Left renal pelvis (tissue), 4 donors: ENCODE measurements around the gene CCL25. TPM values are rescaled to one million over a fixed set of nuclear protein-coding genes. Genes with fewer than 3 reads are reported as not detected.

Source experiments
- DNase-seq, 4 donors: peaks; one replicate each; pipeline ENCODE4 v3.0.0-alpha.2; 2013; ENCODE audit warnings: low read depth in 4 of 4, low spot score in 3 of 4
- polyA plus RNA-seq, 4 donors: library from polyadenylated mRNA; unstranded; fragments of 120-200 nt; gene quantifications; one replicate each; pipeline ENCODE4 v1.2.1, GENCODE V29; 2013; ENCODE audit not compliant: insufficient read length in 4 of 4

Gene CCL25
- polyA plus RNA-seq, 4 donors = 0.29 to 0.47 (median 0.39) TPM

DNA sequence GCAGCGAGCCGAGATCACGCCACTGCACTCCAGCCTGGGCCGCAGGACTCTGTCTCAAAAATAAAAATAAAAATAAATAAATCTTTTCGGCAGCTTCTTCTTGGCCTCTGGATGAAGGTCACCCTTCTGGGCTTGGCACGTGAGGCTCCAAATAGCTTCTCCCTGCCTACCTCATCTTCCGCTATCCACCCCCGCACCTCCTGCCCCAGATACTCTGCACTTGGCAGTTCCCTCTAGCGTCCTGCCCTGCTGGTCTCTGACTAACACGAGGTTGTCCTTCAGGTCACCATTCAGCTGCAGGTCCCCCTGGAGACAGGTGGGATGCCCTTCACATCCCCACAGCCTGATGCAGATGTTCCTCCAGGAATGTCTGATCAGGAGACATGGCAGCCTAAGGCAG lies 8.5 kb upstream of the CCL25 start:
- DNase-seq = no peak

DNA sequence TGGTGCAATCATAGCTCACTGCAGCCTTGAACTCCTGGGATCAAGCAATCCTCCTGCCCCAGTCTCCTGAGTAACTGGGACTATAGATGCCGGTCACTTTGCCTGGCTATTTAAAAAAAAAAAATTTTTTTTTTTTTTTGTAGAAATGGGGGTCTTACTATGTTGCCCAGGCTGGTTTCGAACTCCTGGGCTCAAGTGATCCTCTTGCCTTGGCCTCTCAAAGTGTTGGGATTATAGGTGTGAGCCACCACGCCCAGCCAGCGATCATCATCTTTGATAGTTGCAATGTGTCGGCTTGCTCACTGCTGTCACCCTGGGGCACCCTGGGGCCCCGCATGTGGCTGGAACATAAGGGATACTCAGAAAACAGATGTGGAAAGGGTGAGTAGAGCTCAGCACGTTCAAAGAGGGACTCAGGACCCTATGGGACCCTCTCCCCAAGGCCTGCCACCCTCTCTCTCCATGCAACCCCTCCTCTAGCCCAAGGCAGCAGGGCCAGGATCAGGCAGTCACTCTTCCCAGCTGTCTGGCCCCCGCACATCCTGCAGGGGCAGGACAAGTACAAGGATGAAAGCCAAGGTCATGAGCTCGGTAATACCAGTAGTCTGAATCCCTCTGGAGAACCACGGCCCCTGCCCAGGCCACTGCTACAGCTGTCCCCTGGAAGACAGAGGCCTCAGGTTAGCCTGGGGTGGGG lies 6.5 kb upstream of the CCL25 start:
- no peak for DNase-seq

DNA sequence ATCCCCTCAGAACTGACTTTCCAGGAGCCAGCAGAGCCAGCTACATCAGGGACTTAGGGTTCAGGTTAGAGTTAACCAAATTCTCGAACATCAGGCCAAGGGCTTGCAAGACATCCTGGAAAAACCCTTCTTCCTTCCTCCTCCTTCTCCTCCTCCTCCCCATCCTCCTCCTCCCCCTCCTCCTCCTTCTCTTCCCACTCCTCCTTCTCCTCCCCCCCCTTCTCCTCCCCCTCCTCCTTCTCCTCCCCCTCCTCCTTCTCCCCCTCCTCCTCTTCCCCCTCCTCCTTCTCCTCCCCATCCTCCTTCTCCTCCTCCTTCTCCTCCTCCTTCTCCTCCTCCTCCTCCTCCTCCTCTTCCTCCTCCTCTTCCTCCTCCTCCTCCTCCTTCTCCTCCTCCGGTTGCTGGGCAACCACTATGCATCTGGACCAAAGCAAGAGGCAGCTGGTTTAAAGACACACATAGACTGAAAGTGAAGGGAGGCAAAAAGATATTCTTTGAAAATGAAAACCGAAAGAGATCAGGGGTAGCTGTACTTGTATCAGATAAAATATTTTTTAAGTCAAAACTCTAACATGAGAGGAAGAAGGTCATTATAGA lies 5.9 kb upstream of the CCL25 start:
- DNase-seq = no peak

DNA sequence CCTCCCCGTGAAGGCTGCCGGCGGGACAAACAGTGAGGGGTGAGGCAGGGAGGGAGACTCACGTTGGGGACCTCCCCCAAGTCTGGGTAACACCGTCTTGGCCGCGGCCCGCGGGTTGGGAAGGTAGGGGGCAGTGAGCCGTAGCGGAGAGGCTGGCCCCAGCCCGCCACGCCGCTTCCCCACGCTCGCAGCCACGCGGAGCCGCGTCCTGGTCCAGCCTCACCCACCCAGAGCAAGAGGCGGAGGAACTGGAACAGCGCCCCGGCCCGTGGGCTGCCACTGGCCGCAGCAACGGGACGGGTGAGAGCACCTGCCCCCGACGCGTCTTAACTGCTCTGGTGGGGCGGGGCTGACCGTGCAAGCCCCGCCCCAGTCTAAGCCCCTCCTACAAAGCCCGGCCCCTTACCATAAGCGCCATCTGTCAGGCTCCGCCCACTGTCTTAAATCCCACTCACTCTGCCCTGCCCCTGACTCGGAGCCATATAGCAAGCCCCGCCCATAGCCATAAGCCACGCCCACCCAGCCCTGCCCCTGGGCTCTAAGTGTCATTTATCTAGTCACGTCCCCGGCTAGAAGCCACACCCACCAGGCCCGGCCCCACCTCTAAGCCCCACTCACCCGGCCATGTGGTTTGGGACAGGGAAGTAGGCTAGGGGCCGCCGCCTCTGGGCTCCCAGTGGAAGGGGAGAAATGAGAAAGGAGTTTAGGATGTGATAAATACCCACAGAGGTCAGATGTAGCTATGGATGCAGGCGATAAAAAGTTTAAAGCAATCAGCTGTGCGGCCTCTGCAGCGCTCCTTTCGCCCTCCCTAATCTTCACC lies 2.1 kb upstream of the CCL25 start:
- peak; percentile 58 to 76 (median 70) for DNase-seq

DNA sequence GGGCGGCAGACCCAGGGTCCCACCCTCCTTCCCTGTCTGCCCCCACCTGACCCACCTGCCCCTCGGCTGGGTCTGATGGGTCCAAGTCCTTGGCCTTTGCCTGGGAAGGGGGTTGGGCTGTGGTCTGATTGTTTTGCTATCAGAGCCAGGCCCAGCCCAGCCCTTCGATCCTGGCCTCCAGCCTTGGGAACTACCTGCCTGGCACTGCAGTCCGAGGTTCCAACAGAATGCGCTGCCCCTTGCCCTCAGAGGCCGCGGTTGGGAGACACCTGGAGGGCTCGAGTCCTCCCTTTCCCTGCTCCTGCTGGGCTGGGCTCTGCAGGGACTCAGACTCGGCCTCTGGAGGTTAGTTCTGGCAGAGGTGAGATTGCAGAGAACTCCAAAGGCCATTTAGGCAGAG lies 1.6 kb downstream of the CCL25 start:
- DNase-seq = no peak

DNA sequence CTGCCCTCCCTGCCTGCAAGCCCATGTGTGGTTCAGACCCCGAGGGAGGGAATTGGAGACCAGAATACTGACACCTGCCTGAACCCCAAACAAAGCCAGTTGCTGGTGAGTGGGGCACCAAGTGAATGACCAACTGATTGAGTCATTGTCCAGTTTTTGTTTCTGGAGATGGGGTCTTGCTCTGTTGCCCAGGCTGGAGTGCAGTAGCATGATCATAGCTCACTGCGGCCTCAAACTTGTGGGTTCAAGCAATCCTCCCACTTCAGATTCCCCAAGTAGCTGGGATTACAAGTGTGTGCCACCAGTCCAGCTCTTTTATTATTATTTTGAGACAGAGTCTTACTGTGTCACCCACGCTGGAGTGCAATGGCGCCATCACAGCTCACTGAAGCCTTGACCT lies 4.0 kb downstream of the CCL25 start:
- DNase-seq = no peak

DNA sequence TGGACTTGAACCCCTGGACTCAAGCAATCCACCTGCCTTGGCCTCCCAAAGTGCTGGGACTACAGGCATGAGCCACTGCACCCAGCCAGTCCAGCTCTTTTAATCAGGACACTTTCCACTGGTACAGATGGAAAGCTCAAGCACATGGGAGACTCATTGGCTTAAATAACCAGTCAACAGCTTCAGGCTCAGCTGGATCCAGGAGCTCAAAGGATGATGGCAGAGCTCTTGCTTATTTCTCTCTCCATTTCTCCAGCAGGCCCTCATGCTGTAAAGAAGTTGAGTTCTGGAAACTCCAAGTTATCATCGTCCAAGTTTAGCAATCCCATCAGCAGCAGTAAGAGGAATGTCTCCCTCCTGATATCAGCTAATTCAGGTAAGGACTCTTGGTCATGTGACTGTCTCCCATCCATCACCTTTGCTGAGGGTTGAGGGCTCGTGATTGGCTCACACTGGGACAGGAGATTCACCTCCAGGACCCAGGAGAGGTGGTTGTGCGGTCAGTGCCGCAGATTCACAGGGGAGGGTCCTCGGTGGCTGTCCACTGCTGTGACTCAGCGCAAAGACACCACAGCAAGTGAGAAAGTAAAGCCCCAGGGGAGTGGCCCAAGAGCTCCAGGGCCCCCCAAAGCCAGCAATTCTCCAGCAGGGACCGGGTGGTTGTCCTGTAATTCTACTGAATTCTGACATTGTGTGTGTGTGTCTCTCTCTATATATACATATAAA lies 5.1 kb downstream of the CCL25 start:
- no peak for DNase-seq

DNA sequence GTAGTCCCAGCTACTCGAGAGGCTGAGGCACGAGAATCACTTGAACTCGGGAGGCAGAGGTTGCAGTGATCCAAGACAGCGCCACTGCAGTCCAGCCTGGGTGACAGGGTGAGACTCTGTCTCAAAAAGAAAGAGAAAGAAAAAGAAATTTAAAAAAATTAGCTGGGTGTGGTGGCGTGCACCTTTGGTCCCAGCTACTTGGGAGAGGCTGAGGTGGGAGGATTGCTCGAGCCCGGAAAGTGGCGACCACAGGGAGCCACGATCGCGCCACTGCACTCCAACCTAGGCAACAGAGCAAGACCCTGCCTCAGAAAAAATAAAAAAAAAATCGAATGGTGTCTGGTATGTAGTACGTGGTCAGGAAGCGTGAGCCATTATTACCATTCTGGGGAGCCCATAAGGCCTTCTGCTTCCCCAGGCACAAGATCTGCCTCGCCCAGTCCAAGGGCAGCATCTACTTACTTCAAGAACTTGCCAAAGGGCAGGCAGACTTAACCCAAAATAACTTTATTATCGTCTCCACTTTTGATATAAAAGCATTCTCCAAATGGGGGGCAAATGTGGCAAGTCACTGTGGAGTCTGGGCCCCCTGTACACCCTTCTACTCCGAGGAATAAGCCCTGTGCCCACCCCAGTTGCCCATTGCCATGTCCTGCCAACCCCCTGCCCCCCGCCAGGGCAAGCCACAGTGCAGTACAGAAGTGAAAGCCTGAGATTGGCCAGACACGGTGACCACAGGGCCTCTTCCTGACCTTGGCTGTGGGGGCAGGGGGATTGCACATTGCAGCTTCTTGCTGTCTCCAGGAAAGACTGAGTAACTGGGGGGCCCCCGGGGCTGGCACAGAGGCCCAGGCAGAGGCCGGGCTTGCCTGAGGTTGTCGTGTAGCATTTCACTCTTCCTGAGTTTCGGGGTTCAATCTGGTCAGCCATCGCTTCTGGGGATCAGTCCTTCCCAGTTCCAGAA lies 12.6 kb downstream of the CCL25 start:
- DNase-seq = no peak

DNA sequence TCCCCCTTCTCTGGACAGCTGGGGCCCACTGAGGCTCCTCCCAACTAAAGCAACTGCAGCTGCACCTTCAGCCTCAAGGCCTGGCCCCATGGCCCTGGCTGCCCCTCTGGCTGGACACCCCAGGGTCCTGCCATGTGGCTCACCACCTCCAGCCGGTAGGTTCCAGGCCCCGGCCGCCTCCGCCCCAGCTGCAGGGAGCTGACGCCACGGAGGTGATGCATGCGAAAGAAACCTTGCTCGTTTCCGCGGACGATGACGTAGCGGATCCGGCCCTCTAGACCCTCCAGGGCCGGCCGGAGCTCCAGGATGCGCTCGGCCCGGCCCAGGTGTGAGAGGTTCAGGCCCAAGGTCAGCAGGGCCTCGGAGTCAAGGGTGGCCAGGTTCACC lies 13.3 kb downstream of the CCL25 start:
- DNase-seq = no peak

DNA sequence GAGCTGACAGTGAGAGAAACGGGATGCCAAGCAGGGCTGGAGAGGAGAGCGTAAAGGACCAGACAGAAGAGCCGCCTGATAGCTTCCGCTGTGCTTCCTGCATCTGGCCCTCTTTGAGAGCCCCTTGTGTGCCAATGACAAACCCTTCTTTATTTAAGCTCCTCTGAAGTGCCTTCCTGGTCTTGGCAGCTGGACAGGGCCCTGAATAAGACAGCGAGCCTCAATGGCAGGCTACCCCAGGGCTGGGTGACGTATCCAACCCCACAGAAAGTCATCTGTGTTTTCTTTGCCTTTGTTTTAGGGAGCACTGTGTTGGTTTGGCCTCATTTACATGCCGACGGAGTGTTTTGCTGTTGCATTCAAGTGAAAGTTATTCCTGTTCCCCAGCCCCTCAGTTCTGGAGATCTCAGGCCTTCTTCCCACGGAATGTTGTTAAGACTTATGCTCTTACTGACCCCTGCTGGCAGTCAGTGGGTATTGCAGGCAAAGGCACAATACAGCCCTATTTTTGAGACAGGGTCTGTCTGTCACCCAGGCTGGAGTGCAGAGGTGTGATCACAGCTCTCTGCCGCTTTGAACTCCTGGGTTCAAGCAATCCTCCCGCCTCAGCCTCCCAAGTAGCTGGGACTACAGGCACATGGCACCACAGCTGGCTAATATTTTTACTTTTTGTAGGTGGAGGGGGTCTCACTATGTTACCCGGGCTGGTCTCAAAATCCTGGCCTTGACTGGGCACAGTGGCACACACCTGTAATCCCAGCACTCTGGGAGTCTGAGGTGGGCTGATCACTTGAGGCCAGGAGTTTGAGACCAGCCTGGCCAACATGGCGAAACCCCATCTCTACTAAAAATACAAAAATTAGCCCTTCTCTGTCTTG lies 16.8 kb downstream of the CCL25 start:
- no peak for DNase-seq

DNA sequence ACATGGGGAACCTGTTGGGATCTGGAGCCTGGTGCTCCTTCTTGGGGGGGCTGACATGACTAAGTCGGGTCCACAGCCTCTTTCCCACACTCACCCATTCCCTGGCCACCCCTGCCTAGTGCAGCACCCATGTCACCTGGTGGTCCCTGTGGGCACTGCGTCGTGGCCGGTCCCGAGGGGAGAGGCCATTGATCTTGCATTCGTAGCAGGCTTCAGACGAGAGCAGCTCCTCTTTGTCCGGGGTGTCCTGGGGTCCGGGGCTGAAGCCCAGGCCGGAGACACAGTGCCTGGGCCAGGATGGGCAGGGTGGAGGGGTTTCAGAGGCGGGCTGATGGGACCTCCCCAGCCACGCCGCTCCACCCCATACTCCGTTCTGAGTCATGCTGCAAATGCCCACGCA lies 19.4 kb downstream of the CCL25 start:
- no peak for DNase-seq

DNA sequence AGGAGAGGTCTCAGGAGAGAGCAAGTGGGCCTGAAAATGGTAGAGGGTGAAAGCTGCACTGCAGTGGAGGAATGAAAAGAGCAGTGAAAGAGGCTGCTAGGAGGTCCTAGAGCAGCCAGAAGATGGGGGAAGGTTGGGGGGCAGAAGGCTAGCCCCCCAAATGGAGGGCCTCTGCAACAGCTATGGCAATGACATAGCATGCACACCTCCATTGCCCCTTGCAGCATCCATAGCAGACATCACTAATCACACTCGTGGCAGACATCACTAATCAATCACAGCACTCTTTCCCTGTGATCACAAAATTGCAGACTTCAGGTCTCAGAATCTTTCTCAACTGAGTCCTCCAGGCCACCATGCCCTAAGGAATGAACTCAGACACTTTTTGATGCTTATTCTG lies 21.9 kb downstream of the CCL25 start:
- DNase-seq = no peak

DNA sequence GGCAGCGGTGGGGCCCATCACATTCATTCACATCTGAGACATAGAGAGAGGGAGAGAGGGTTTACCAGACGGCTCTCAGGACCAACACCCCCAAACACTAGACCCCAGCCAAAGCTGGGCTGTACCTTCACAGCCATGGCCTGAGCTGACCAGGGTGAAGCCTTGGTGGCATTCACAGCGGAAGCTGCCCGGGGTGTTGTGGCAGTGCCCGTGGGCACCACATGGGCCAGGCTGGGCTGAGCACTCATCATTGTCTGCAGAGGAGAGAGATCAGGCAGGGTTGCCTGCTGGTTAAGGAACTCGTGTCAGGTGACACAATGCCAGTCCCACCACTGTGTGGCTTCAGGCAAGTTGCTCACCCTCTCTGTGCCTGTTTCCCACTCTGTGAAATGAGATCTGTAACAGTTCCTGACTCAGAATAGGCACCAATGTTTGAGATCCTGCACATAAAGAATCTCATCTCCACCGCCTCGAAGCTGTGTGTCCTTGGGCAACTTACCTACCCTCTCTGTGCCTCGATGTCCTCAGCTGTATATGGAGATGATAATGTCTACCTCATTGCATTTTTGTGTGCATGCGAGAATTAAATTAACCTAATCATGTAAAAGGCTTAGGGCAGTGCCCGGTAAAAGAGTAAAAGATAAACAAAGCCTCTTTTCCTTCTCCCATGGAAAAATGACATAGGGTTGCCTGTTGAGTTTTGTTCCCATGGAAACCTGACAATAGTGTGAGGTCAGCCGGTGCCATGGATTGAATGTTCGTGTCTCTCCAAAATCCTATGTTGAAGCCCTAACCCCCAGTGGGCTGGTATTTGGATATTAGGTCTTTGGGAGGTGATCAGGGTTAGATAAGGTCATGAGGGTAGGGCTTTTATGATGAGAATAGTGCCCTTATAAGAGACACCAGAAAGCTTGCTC lies 22.9 kb downstream of the CCL25 start:
- DNase-seq = no peak

DNA sequence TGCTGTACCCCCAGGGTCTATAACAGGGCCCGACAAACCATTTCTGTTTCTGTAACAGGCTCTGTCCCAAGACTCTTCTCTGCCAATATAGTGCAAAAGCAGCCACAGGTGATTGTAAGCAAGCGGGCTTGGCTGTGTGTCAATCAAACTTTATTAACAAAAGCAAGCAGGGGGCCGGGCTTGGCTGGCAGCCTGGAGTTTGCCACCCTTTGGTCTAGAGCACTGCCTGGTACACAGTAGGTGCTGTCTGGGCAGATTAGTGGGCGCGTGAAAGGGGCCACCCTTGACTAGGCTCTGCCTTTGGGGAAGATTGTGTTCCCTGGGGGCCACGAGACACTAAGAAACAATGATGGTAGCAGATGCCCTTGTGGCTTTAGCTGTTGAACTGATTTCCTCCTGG lies 27.4 kb downstream of the CCL25 start:
- DNase-seq = no peak

DNA sequence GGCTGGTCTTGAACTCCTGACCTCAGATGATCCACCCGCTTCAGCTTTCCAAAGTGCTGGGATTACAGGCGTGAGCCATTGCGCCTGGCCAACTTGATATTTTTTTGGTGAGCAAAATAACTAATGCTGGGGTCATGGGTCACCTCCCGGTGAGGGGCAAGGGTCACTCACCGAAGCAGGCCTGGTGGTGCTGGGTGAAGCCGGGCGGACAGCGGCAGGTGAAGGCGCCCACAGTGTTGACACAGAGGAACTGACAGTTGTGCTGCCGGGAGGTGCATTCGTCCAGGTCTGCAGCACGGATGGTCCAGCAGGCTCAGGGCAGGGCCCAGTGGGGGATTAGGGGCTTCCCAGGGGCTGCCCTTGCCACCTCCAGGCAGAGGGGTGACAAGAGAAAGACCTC lies 28.3 kb downstream of the CCL25 start:
- DNase-seq = no peak

DNA sequence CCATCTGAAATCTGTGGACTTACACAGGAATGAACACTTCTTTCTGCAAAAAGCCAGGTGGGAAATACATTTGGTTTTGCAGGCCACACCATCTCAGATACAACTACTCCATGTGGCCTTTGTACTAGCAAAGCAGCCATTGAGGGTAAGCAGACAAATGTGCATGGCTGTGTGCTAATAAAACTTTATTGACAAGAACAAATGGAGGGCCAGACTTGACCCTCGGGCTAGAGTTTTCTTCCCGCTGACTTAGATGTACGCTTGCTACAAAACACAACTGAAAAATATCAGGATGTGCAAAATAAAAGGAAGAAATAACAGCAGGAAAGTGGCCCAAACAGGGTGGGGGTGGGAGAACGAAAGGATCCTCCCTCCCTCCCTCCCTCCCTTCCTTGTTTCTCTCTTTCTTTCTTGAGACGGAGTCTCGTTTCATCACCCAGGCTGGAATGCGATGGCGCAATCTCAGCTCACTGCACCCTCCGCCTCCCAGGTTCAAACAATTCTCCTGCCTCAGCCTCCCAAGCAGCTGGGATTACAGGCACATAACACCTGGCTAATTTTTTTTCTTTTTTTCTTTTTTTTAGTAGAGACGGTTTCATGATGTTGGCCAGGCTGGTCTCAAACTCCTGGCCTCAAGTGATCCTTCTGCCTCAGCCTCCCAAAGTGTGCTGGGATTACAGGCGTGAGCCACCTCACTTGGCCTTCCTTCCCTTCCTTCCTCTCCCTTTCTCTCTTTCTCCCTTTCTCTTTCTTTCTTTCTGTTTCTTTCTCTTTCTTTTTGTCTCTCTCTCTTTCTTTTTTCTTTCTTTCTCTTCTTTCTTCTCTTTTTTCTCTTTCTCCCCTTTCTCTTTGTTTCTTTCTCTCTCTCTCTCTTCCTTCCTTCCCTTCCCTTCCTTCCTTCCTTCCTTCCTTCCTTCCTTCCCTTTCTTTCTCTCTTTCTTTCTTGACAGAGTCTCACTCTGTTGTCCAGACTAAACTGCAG lies 29.3 kb downstream of the CCL25 start:
- no peak for DNase-seq

DNA sequence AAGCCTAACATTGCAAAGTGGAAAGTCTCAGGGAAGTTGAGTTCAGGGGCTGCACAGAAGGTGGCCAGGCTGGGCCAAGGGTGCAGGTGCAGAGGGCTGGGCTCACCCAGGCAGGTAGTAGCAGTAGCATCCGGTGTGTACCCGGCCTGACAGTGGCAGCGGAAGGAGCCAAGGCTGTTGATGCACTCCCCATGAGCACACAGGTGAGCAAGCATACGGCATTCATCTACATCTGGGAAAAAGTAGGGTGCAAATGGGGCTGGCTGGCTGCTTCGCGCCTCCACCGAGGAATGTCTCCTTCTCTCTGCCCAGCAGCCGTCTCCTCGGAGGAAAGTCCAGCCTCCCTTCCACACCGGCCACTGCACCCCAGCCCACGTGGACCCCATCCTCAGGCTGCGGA lies 30.6 kb downstream of the CCL25 start:
- no peak for DNase-seq
